IPS-15b (cell line): ENCODE results near the gene CIB2.

Experiments
- H3K27me3 ChIP-seq: one replicate; pipeline ENCODE4 v1.6.1; 2013; ENCODE audit warnings: low read length; ENCODE audit not compliant: control insufficient read depth, insufficient read depth
- H3K36me3 ChIP-seq: one replicate; pipeline ENCODE4 v1.6.1; 2013; ENCODE audit warnings: low read length; ENCODE audit not compliant: control insufficient read depth, insufficient read depth
- H3K4me1 ChIP-seq: one replicate; pipeline ENCODE4 v1.6.1; 2013; ENCODE audit warnings: mild to moderate bottlenecking, low read length; ENCODE audit not compliant: control insufficient read depth, insufficient read depth
- H3K4me3 ChIP-seq: one replicate; pipeline ENCODE4 v1.5.1; 2013; ENCODE audit warnings: low read depth, low read length
- H3K9ac ChIP-seq: one replicate; pipeline ENCODE4 v1.6.1; 2013; ENCODE audit warnings: low read depth, mild to moderate bottlenecking, low read length
- H3K9me3 ChIP-seq: one replicate; pipeline ENCODE4 v1.6.1; 2013; ENCODE audit warnings: mild to moderate bottlenecking, low read length; ENCODE audit not compliant: control insufficient read depth, insufficient read depth

The CIB2 gene

GRCh38 chr15:78103406-78104118 lies 27.7 kb downstream of the CIB2 start:
- Histone ChIP-seq H3K4me1 (no peaks in the 10 kb centered on the region), H3K4me3 (no peak overlapping the region), H3K36me3 (peaks cover 14% of the 10 kb centered on the region), H3K9me3 (no peaks in the 10 kb centered on the region), H3K9ac (no peak overlapping the region), H3K27me3 (no peaks in the 10 kb centered on the region)

DNA sequence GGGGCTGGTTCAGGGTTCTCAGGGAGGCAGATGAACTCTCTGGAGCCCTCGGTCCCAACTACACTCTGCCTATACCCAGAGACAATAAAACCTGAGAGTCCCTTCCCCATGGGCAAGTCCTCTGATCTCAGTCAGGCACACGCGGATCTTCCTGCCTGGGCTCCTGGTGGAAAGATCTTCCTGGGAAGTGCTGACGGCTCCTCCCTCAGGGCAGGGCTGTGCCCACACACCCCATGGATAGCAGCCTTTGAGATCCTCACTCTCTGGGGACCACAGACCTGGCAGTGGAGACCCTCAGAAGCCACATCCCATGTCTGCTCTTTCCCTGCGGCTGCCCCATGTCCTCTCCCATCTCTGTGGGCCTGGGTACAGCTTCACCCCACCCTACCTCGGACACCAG lies 28.5 kb downstream of the CIB2 start:
- Histone ChIP-seq H3K27me3 (no peaks in the 10 kb centered on the region), H3K9me3 (no peaks in the 10 kb centered on the region), H3K9ac (no peak overlapping the region), H3K36me3 (peaks cover 14% of the 10 kb centered on the region), H3K4me1 (no peaks in the 10 kb centered on the region), H3K4me3 (no peak overlapping the region)

GRCh38 chr15:78102211-78102610 lies 29.0 kb downstream of the CIB2 start:
- H3K4me3 ChIP-seq: no peak overlapping the region
- no peaks in the 10 kb centered on the region for H3K9me3 ChIP-seq
- H3K4me1 ChIP-seq: no peaks in the 10 kb centered on the region
- H3K36me3 ChIP-seq: peaks cover 11% of the 10 kb centered on the region
- H3K9ac ChIP-seq: no peak overlapping the region
- H3K27me3 ChIP-seq: no peaks in the 10 kb centered on the region

DNA sequence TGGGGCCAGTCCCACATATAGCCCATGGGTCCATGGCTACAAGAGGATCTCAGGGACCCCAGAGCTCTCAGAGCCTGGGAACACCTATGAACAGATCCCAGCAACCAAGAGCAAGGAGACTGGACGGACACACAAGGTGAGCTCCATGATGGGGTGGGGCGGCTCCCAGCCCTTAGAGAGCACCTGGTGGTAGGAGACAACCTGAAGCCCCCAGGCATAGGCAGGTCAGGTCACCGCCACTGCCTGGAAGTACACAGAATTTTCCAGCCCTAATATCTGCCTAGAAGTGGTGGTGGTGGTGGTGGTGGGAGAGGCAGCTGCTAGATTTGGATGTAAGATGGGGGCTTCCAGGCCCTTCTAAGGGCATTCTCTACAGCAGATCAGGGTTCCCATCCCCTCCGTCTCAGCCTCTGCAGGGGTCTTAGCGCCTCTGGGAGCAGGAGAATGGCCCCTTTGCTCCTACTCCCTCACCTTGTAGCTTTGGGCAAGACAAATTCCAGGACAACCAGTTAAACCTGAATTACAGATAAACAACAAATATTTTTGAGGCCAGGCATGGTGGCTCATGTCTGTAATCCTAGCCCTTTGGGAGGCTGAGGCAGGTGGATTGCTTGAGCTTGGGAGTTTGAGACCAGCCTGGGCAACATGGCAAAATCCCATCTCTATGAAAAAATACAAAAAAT lies 29.7 kb downstream of the CIB2 start:
- Histone ChIP-seq H3K27me3 (no peaks in the 10 kb centered on the region), H3K4me1 (no peaks in the 10 kb centered on the region), H3K36me3 (peaks cover 10% of the 10 kb centered on the region), H3K4me3 (no peak overlapping the region), H3K9ac (no peak overlapping the region), H3K9me3 (no peaks in the 10 kb centered on the region)

DNA sequence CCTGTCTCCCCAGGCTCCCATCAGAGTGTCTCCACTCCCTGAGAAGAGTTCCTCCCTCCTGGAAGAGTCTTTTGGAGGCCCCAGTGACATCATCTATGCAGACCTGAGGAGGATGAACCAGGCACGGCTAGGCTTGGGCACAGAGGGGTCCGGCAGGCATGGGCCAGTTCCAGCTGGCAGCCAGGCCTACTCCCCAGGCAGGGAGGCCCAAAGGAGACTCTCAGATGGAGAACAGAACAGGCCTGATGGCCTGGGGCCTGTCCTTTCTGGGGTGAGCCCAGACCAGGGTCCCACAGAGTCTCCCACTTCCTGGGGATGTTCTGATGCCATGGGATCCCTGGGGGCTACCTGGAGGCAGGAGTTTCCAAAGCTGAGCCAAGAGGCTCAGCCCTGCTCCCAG lies 30.4 kb downstream of the CIB2 start:
- Histone ChIP-seq H3K4me1 (no peaks in the 10 kb centered on the region), H3K36me3 (peaks cover 10% of the 10 kb centered on the region), H3K9ac (no peak overlapping the region), H3K4me3 (no peak overlapping the region), H3K9me3 (no peaks in the 10 kb centered on the region), H3K27me3 (no peaks in the 10 kb centered on the region)

GRCh38 chr15:78098131-78098755 lies 33.0 kb downstream of the CIB2 start:
- H3K4me1 ChIP-seq: no peaks in the 10 kb centered on the region
- no peaks in the 10 kb centered on the region for H3K27me3 ChIP-seq
- no peaks in the 10 kb centered on the region for H3K36me3 ChIP-seq
- H3K9ac ChIP-seq: no peak overlapping the region
- H3K9me3 ChIP-seq: no peaks in the 10 kb centered on the region
- no peak overlapping the region for H3K4me3 ChIP-seq

DNA sequence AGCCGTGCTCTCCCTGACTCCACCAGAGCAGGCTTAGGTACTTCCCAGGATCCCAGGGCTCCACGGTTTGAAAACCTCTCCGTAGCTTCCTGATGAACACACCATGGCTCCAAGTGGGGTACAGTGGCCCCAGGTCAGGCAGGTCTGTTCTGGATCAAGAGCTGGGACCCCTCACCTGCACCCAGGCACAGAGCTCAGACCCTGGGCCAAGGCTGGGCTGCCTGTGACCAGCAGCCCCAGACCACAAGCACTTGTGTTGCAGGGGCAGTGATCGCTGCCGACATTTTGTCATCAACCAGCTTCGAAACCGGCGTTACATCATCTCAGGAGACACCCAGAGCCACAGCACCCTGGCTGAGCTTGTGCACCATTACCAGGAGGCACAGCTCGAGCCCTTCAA lies 33.6 kb downstream of the CIB2 start:
- H3K27me3 ChIP-seq: no peaks in the 10 kb centered on the region
- no peaks in the 10 kb centered on the region for H3K4me1 ChIP-seq
- no peaks in the 10 kb centered on the region for H3K36me3 ChIP-seq
- H3K9ac ChIP-seq: no peak overlapping the region
- no peak overlapping the region for H3K4me3 ChIP-seq
- no peaks in the 10 kb centered on the region for H3K9me3 ChIP-seq

DNA sequence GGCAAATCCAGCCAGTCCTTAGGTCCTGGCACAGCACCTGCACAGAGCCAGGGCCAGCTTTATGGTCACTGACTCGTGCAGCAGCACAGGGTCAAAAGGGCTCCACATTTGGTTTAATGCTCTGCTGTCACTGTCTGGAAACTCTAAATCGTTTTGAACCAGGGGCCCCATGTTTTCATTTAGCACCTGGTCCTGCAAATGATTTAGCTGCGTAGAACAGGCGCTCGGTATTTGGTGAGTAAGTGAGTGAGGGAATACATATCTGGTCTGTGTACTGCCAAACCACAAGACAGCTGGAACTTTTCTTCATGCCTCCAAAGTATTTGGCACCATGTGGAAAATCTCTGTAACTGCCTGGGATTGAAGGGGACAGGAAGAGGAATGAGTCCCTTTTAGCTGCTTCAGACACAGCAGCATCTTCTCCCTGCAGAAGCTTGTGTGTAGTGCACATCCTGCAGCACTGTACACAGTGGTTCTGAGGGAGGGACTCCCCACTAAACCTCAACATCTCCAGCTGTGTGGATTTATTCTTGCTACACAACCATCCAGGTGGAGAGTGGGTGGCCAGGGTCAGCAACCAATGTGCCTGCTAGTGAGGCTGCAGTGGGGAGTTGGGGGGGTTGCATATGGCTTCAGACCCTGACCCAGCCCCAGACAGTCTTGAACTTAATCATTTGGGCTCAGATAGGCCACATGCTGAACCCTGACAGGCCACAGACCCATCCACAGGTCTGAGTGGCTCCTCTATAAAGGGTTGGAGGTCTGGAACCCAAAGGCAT lies 37.8 kb downstream of the CIB2 start:
- Histone ChIP-seq H3K9me3 (no peaks in the 10 kb centered on the region), H3K4me1 (no peaks in the 10 kb centered on the region), H3K27me3 (no peaks in the 10 kb centered on the region), H3K9ac (no peak overlapping the region), H3K36me3 (no peaks in the 10 kb centered on the region), H3K4me3 (no peak overlapping the region)

GRCh38 chr15:78092261-78093041 lies 38.8 kb downstream of the CIB2 start, which contains the start of gene SH2D7:
Gene SH2D7 (plus strand): TSS chr15:78092561. CDS start chr15:78092585, 24 bp downstream.
- H3K36me3 ChIP-seq: no peaks in the 10 kb centered on the region
- no peaks in the 10 kb centered on the region for H3K4me1 ChIP-seq
- no peak within 1 kb of the TSS for H3K4me3 ChIP-seq
- H3K9ac ChIP-seq: no peak within 1 kb of the TSS
- no peaks in the 10 kb centered on the region for H3K27me3 ChIP-seq
- no peaks in the 10 kb centered on the region for H3K9me3 ChIP-seq

- no peaks in the 10 kb centered on the region for H3K27me3 ChIP-seq
- no peaks in the 10 kb centered on the region for H3K9me3 ChIP-seq
- no peaks in the 10 kb centered on the region for H3K36me3 ChIP-seq
- H3K9ac ChIP-seq: no peak overlapping the region
- no peaks in the 10 kb centered on the region for H3K4me1 ChIP-seq
- H3K4me3 ChIP-seq: no peak overlapping the region
Observed at GRCh38 chr15:78090422-78091063, 40.7 kb downstream of the CIB2 start.

DNA sequence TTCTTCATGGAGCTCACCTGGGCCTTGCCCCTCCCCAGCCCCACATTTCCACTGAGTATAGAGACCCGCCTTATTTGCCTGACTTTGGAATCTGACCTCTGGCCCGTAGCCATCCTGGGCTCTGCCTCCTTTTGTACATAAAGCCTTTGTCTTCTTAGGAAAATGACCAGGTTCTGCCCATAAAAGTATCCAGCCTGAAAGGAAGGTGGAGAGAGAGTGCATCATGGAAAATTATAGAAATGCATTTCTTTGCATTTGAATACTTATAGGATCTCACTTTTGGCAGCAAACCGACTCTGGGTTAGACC lies 42.5 kb downstream of the CIB2 start:
- H3K9me3 ChIP-seq: no peaks in the 10 kb centered on the region
- no peak overlapping the region for H3K4me3 ChIP-seq
- no peaks in the 10 kb centered on the region for H3K4me1 ChIP-seq
- H3K27me3 ChIP-seq: no peaks in the 10 kb centered on the region
- no peaks in the 10 kb centered on the region for H3K36me3 ChIP-seq
- H3K9ac ChIP-seq: no peak overlapping the region
